CD4-positive, alpha-beta memory T cell (primary cell): Measurements from ENCODE around the gene RBMS3. TPM values are rescaled to one million over a fixed set of nuclear protein-coding genes. Genes with fewer than 3 reads are reported as not detected.
A peak's percentile ranks its signal among the peaks of the same experiment; 100 is the strongest.

Experiments used
- CTCF ChIA-PET: fragments of 350-600 bp; sonication (Branson Sonifier 250); formaldehyde crosslinking; loops from one replicate; lab custom pipeline; 2021; ENCODE audit warnings: inconsistent platforms; ENCODE audit not compliant: partially characterized antibody; lab: Charles Lee
- POLR2A ChIA-PET: fragments of 350-600 bp; sonication (Branson Sonifier 250); formaldehyde crosslinking; loops from one replicate; lab custom pipeline; 2021; ENCODE audit not compliant: partially characterized antibody; lab: Charles Lee
- DNase-seq, 5 donors: peaks; one replicate each; pipeline versions ENCODE4 v3.0.0 to v3.0.0-alpha.2; 2020 to 2022; ENCODE audit warnings: mixed read lengths in 1 of 5
- H3K27ac ChIP-seq: one replicate; pipeline ENCODE4 v1.7.0; 2013; ENCODE audit warnings: low read depth, low read length
- H3K27me3 ChIP-seq: 2 replicates; pipeline ENCODE4 v1.7.0; 2013; ENCODE audit warnings: mild to moderate bottlenecking, low read length, moderate library complexity; ENCODE audit not compliant: insufficient read depth
- H3K36me3 ChIP-seq: 2 replicates; pipeline ENCODE4 v1.7.0; 2013; ENCODE audit warnings: mild to moderate bottlenecking, low read length, moderate library complexity; ENCODE audit not compliant: insufficient read depth
- H3K4me1 ChIP-seq: 2 replicates; pipeline ENCODE4 v1.7.0; 2013; ENCODE audit warnings: mild to moderate bottlenecking, low read length, moderate library complexity; ENCODE audit not compliant: insufficient read depth
- H3K4me3 ChIP-seq, 2 donors: one replicate each; pipeline ENCODE4 v1.7.0; 2013; ENCODE audit warnings: low read length in 2 of 2, mild to moderate bottlenecking in 1 of 2
- H3K9me3 ChIP-seq, 2 donors: one replicate each; pipeline ENCODE4 v1.7.0; 2013; ENCODE audit warnings: low read length in 2 of 2, control low read depth in 1 of 2; ENCODE audit not compliant: control insufficient read depth in 1 of 2
- H3K27ac Mint-ChIP-seq, 7 donors: one replicate each; pipeline ENCODE4 v1.8.0; 2020 to 2021; ENCODE audit warnings: mixed read lengths in 7 of 7, mild to moderate bottlenecking in 6 of 7, inconsistent platforms in 3 of 7, moderate library complexity in 3 of 7
- H3K27me3 Mint-ChIP-seq, 2 donors: one replicate each; pipeline ENCODE4 v1.8.0; 2020 to 2021; ENCODE audit warnings: mixed read lengths in 2 of 2
- H3K36me3 Mint-ChIP-seq, 2 donors: one replicate each; pipeline ENCODE4 v1.8.0; 2020 to 2021; ENCODE audit warnings: mixed read lengths in 2 of 2, inconsistent platforms in 1 of 2, mild to moderate bottlenecking in 1 of 2
- H3K4me1 Mint-ChIP-seq, 4 donors: one replicate each; pipeline ENCODE4 v1.8.0; 2020 to 2021; ENCODE audit warnings: mixed read lengths in 4 of 4, mild to moderate bottlenecking in 1 of 4
- H3K4me3 Mint-ChIP-seq, 8 donors: one replicate each; pipeline ENCODE4 v1.8.0; 2020 to 2021; ENCODE audit warnings: mixed read lengths in 8 of 8, mild to moderate bottlenecking in 7 of 8, moderate library complexity in 6 of 8, inconsistent platforms in 3 of 8
- H3K9me3 Mint-ChIP-seq, 8 donors: one replicate each; pipeline ENCODE4 v1.8.0; 2020 to 2021; ENCODE audit warnings: mixed read lengths in 8 of 8, mild to moderate bottlenecking in 5 of 8, inconsistent platforms in 3 of 8, moderate library complexity in 1 of 8
- intact Hi-C: fragments of 100-400 bp; cut with micrococcal nuclease; formaldehyde crosslinking; loops from one replicate; pipeline ENCODE4 v1.15.1; 2023
- polyA plus RNA-seq, 2 donors: library from polyadenylated mRNA; unstranded; fragments of 300-500 nt; fragmentation: Illumina TruSeq; gene quantifications; one replicate each; pipeline ENCODE4 v1.2.3, GENCODE V29; 2021
- total RNA-seq, 2 experiments: library from RNA; stranded (reverse); gene quantifications; one replicate each; pipeline ENCODE4 v1.2.3, GENCODE V29; 2021

The RBMS3 gene
- total and polyA plus RNA-seq, 4 experiments from 2014 or later, result 0.70 to 1.6 (median 1.0) TPM; not detected in 1

- Mint-ChIP-seq H3K4me1 (no peaks in the 10 kb centered on the region), H3K4me3 (no peak overlapping the region), H3K36me3 (no peaks in the 10 kb centered on the region), H3K9me3 (no peaks in the 10 kb centered on the region), H3K27ac (no peak overlapping the region), H3K27me3 (no peaks in the 10 kb centered on the region)
- Histone ChIP-seq H3K4me3 (no peak overlapping the region), H3K27ac (no peak overlapping the region), H3K36me3 (no peaks in the 10 kb centered on the region), H3K4me1 (no peaks in the 10 kb centered on the region), H3K27me3 (no peaks in the 10 kb centered on the region), H3K9me3 (no peaks in the 10 kb centered on the region)
- CTCF ChIA-PET, result no interaction called here
- intact Hi-C loops, result no loop called here
- POLR2A ChIA-PET, result no interaction called here
- DNase-seq, result no peak
Measured at GRCh38 chr3:29414468-29415224, 133.8 kb downstream of the RBMS3 start.

GRCh38 chr3:29415482-29416223 lies 134.8 kb downstream of the RBMS3 start:
- CTCF ChIA-PET, result no interaction called here
- no peak overlapping the region for H3K4me3 ChIP-seq
- H3K27ac ChIP-seq, result no peak overlapping the region
- POLR2A ChIA-PET, result no interaction called here
- DNase-seq, result no peak
- intact Hi-C loops, result no loop called here
- Mint-ChIP-seq H3K4me3 (no peak overlapping the region), H3K36me3 (no peaks in the 10 kb centered on the region), H3K9me3 (no peaks in the 10 kb centered on the region), H3K27me3 (no peaks in the 10 kb centered on the region), H3K4me1 (no peaks in the 10 kb centered on the region), H3K27ac (no peak overlapping the region)
- H3K4me1 ChIP-seq, result no peaks in the 10 kb centered on the region
- H3K27me3 ChIP-seq, result no peaks in the 10 kb centered on the region
- H3K36me3 ChIP-seq, result no peaks in the 10 kb centered on the region
- no peaks in the 10 kb centered on the region for H3K9me3 ChIP-seq

- CTCF ChIA-PET, result no interaction called here
- H3K4me1 ChIP-seq, result no peaks in the 10 kb centered on the region
- H3K4me1 Mint-ChIP-seq, result no peaks in the 10 kb centered on the region
Measured at GRCh38 chr3:29416514-29416913, 135.6 kb downstream of the RBMS3 start.

GRCh38 chr3:29420106-29420505 lies 139.2 kb downstream of the RBMS3 start:
- H3K36me3 ChIP-seq, result no peaks in the 10 kb centered on the region
- no peak overlapping the region for H3K4me3 Mint-ChIP-seq
- H3K4me1 Mint-ChIP-seq, result no peaks in the 10 kb centered on the region
- no peaks in the 10 kb centered on the region for H3K36me3 Mint-ChIP-seq
- no peak overlapping the region for H3K27ac Mint-ChIP-seq
- no peaks in the 10 kb centered on the region for H3K27me3 Mint-ChIP-seq
- no peak overlapping the region for H3K4me3 ChIP-seq
- intact Hi-C loops, result no loop called here
- H3K9me3 ChIP-seq, result no peaks in the 10 kb centered on the region
- CTCF ChIA-PET, result no interaction called here
- H3K4me1 ChIP-seq, result no peaks in the 10 kb centered on the region
- DNase-seq, result no peak
- peaks cover 0 to 1% (median 0%) of the 10 kb centered on the region in 8 donors for H3K9me3 Mint-ChIP-seq
- POLR2A ChIA-PET, result no interaction called here
- H3K27ac ChIP-seq, result no peak overlapping the region
- H3K27me3 ChIP-seq, result no peaks in the 10 kb centered on the region

More at GRCh38 chr3:29416514-29416913, 135.6 kb downstream of the RBMS3 start:
- no peak overlapping the region for H3K4me3 ChIP-seq
- POLR2A ChIA-PET, result no interaction called here
- DNase-seq, result no peak
- intact Hi-C loops, result no loop called here
- no peaks in the 10 kb centered on the region for H3K36me3 ChIP-seq
- no peaks in the 10 kb centered on the region for H3K9me3 Mint-ChIP-seq
- H3K27me3 ChIP-seq, result no peaks in the 10 kb centered on the region
- no peaks in the 10 kb centered on the region for H3K27me3 Mint-ChIP-seq
- no peaks in the 10 kb centered on the region for H3K9me3 ChIP-seq
- H3K27ac ChIP-seq, result no peak overlapping the region
- H3K27ac Mint-ChIP-seq, result no peak overlapping the region
- no peaks in the 10 kb centered on the region for H3K36me3 Mint-ChIP-seq
- H3K4me3 Mint-ChIP-seq, result no peak overlapping the region

GRCh38 chr3:29426302-29427226 lies 145.7 kb downstream of the RBMS3 start:
- ChIA-PET POLR2A (no interaction called here), CTCF (no interaction called here)
- Mint-ChIP-seq H3K27ac (no peak overlapping the region), H3K4me3 (no peak overlapping the region), H3K36me3 (no peaks in the 10 kb centered on the region), H3K27me3 (no peaks in the 10 kb centered on the region), H3K9me3 (peaks cover 0 to 3% (median 0%) of the 10 kb centered on the region in 8 donors), H3K4me1 (no peaks in the 10 kb centered on the region)
- no peaks in the 10 kb centered on the region for H3K4me1 ChIP-seq
- no peak for DNase-seq
- H3K4me3 ChIP-seq, result no peak overlapping the region
- no peak overlapping the region for H3K27ac ChIP-seq
- H3K27me3 ChIP-seq, result no peaks in the 10 kb centered on the region
- H3K9me3 ChIP-seq, result no peaks in the 10 kb centered on the region
- intact Hi-C loops, result no loop called here
- H3K36me3 ChIP-seq, result no peaks in the 10 kb centered on the region

- Mint-ChIP-seq H3K4me1 (no peaks in the 10 kb centered on the region), H3K27ac (no peak overlapping the region), H3K27me3 (no peaks in the 10 kb centered on the region), H3K36me3 (no peaks in the 10 kb centered on the region), H3K4me3 (peak overlapping the region in 1 of 8 donors; percentile 1), H3K9me3 (peaks cover 0 to 3% (median 0%) of the 10 kb centered on the region in 8 donors)
- Histone ChIP-seq H3K4me1 (no peaks in the 10 kb centered on the region), H3K36me3 (no peaks in the 10 kb centered on the region), H3K27me3 (no peaks in the 10 kb centered on the region), H3K27ac (no peak overlapping the region), H3K4me3 (no peak overlapping the region), H3K9me3 (no peaks in the 10 kb centered on the region)
- ChIA-PET POLR2A (no interaction called here), CTCF (no interaction called here)
- no peak for DNase-seq
- intact Hi-C loops, result no loop called here
Measured at GRCh38 chr3:29427266-29428103, 146.6 kb downstream of the RBMS3 start.
